Measurements from ENCODE around the gene SLC1A3.

SLC1A3 gene

GRCh38 chr5:36602704-36603321 is 3.6 kb upstream of the SLC1A3 start:
- Histone ChIP-seq H3K4me1 (ENCODE audit: low read length) (no peaks in the 10 kb centered on the region), H3K27ac (ENCODE audit: low read length) (no peak overlapping the region), H3K36me3 (replicated peaks; ENCODE audit: insufficient read depth, low read length) (no peaks in the 10 kb centered on the region), H4K20me1 (ENCODE audit: insufficient read depth, low read length) (no peaks in the 10 kb centered on the region), H3K9ac (ENCODE audit: low read length) (no peak overlapping the region), H2AFZ (ENCODE audit: low read length) (no peak overlapping the region), H3K4me3 (ENCODE audit: low read length) (no peak overlapping the region), H3K4me2 (ENCODE audit: low read depth, low read length) (no peak overlapping the region), H3F3A (ENCODE audit: insufficient read depth, low read length) (no peaks in the 10 kb centered on the region), H3K27me3 (replicated peaks; ENCODE audit: insufficient read depth, low read length) (no peaks in the 10 kb centered on the region; the same call in 1 of the 2 replicates), H3K9me2 (replicated peaks; ENCODE audit: insufficient read depth, low read length) (no peaks in the 10 kb centered on the region), H3K79me2 (ENCODE audit: low read length) (no peaks in the 10 kb centered on the region), H3K9me3 (replicated peaks; ENCODE audit: insufficient read depth, low read length) (no peaks in the 10 kb centered on the region)
- DNase-seq: no peak
- no peak for TF ChIP-seq EZH2 (optimal IDR thresholded peaks at IDR 0.05; ENCODE audit: low read depth, low read length)
- TF ChIP-seq CTCF (IDR thresholded peaks at IDR 0.05; ENCODE audit: low read length): peak; percentile 8; the same call in 1 of the 2 replicates

GRCh38 chr5:36605241-36605640 is 1.2 kb upstream of the SLC1A3 start:
- Histone ChIP-seq H3K9ac (ENCODE audit: low read length) (no peak overlapping the region), H3K79me2 (ENCODE audit: low read length) (no peaks in the 10 kb centered on the region), H3K9me3 (replicated peaks; ENCODE audit: insufficient read depth, low read length) (no peaks in the 10 kb centered on the region), H3K4me3 (ENCODE audit: low read length) (no peak overlapping the region), H2AFZ (ENCODE audit: low read length) (no peak overlapping the region), H3K4me1 (ENCODE audit: low read length) (no peaks in the 10 kb centered on the region), H3K9me2 (replicated peaks; ENCODE audit: insufficient read depth, low read length) (no peaks in the 10 kb centered on the region), H3K27me3 (replicated peaks; ENCODE audit: insufficient read depth, low read length) (no peaks in the 10 kb centered on the region; the same call in 1 of the 2 replicates), H4K20me1 (ENCODE audit: insufficient read depth, low read length) (no peaks in the 10 kb centered on the region), H3K27ac (ENCODE audit: low read length) (no peak overlapping the region), H3K36me3 (replicated peaks; ENCODE audit: insufficient read depth, low read length) (no peaks in the 10 kb centered on the region), H3F3A (ENCODE audit: insufficient read depth, low read length) (no peaks in the 10 kb centered on the region), H3K4me2 (ENCODE audit: low read depth, low read length) (no peak overlapping the region)
- TF ChIP-seq EZH2phosphoT487 (IDR thresholded peaks at IDR 0.05; ENCODE audit: low read length) (no peak), EZH2 (optimal IDR thresholded peaks at IDR 0.05; ENCODE audit: low read depth, low read length) (no peak), CTCF (IDR thresholded peaks at IDR 0.05; ENCODE audit: low read length) (no peak)
- DNase-seq: no peak

GRCh38 chr5:36606036-36606427 is 374 bp upstream of the SLC1A3 start:
- Histone ChIP-seq H2AFZ (ENCODE audit: low read length) (peak overlapping the region; percentile 73), H3K9me2 (replicated peaks; ENCODE audit: insufficient read depth, low read length) (no peaks in the 10 kb centered on the region), H3K9ac (ENCODE audit: low read length) (peak overlapping the region; percentile 38; the same call in 1 of the 2 replicates), H4K20me1 (ENCODE audit: insufficient read depth, low read length) (no peaks in the 10 kb centered on the region), H3F3A (ENCODE audit: insufficient read depth, low read length) (no peaks in the 10 kb centered on the region), H3K27ac (ENCODE audit: low read length) (no peak overlapping the region), H3K4me2 (ENCODE audit: low read depth, low read length) (peak overlapping the region; percentile 89), H3K79me2 (ENCODE audit: low read length) (no peaks in the 10 kb centered on the region), H3K4me1 (ENCODE audit: low read length) (no peaks in the 10 kb centered on the region), H3K27me3 (replicated peaks; ENCODE audit: insufficient read depth, low read length) (no peaks in the 10 kb centered on the region; the same call in 1 of the 2 replicates), H3K4me3 (ENCODE audit: low read length) (peak overlapping the region; percentile 63), H3K36me3 (replicated peaks; ENCODE audit: insufficient read depth, low read length) (no peaks in the 10 kb centered on the region), H3K9me3 (replicated peaks; ENCODE audit: insufficient read depth, low read length) (no peaks in the 10 kb centered on the region)
- TF ChIP-seq EZH2 (optimal IDR thresholded peaks at IDR 0.05; ENCODE audit: low read depth, low read length) (no peak), EZH2phosphoT487 (IDR thresholded peaks at IDR 0.05; ENCODE audit: low read length) (no peak), CTCF (IDR thresholded peaks at IDR 0.05; ENCODE audit: low read length) (no peak)
- no peak for DNase-seq
